SK-N-MC (cell line): Measurements from ENCODE around the gene STX7.

Source experiments
- EZH2 ChIP-seq: fragments of 200-600 bp; sonication (generic); IDR thresholded peaks from one replicate; pipeline ENCODE4 v1.6.1; 2017; ENCODE audit warnings: antibody characterized with exemption
- POLR2AphosphoS5 ChIP-seq: IDR thresholded peaks from 2 replicates; pipeline ENCODE4 v1.6.1; 2012; ENCODE audit warnings: mild to moderate bottlenecking, low read depth, low read length, borderline replicate concordance

- TF ChIP-seq POLR2AphosphoS5: no peak
- no peak for TF ChIP-seq EZH2
Observed at GRCh38 chr6:132404330-132404729, 108.6 kb downstream of the STX7 start.
